Stimulated activated memory B cell treated with anti-CD40 and anti-IgM and Interleukin-4, amounts not matched to agents 10 μg/mL and 1 μg/mL and 100 μg/mL, for 72 hours (primary cell): Measurements from ENCODE around the gene PSME1.

ENCODE experiments used
- ATAC-seq: fragments of 150-1000 bp; cut with Tn5 transposase; 2 replicates; pipeline ENCODE4 v1.10.0; 2021
- H3K27ac Mint-ChIP-seq: one replicate; pipeline ENCODE4 v1.8.0; 2022; ENCODE audit warnings: mild to moderate bottlenecking, mixed read lengths
- H3K27me3 Mint-ChIP-seq: one replicate; pipeline ENCODE4 v1.8.0; 2022; ENCODE audit warnings: mixed read lengths
- H3K36me3 Mint-ChIP-seq: one replicate; pipeline ENCODE4 v1.8.0; 2022; ENCODE audit warnings: mixed read lengths
- H3K4me1 Mint-ChIP-seq: one replicate; pipeline ENCODE4 v1.8.0; 2022; ENCODE audit warnings: mixed read lengths
- H3K4me3 Mint-ChIP-seq: one replicate; pipeline ENCODE4 v1.8.0; 2022; ENCODE audit warnings: mild to moderate bottlenecking, moderate library complexity, mixed read lengths
- H3K9me3 Mint-ChIP-seq: one replicate; pipeline ENCODE4 v1.8.0; 2022; ENCODE audit warnings: mixed read lengths

Gene PSME1

DNA sequence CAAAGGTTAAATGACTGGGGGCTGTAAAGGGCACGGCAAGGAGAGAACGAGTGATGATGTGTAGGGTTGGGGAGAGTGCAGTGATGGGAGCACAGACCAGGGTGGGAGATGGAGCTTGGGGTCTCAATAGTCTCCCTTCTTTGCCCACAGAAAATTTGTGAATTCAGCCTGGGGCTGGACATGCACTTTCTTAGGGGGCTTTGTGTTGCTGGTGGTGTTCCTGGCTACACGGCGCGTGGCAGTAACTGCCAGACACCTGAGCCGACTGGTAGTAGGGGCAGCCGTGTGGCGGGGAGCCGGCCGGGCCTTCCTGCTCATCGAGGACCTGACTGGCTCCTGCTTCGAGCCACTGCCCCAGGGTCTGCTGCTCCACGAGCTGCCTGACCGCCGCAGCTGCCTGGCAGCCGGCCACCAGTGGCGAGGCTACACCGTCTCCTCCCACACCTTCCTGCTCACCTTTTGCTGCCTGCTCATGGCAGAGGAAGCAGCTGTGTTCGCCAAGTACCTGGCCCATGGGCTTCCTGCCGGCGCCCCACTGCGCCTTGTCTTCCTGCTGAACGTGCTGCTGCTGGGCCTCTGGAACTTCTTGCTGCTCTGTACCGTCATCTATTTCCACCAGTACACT, 3.8 kb upstream of the PSME1 start:
- no peak overlapping the region for H3K4me3 Mint-ChIP-seq
- ATAC-seq: no peak
- peaks cover 5% of the 10 kb centered on the region for H3K36me3 Mint-ChIP-seq
- H3K4me1 Mint-ChIP-seq: peaks cover 38% of the 10 kb centered on the region
- no peaks in the 10 kb centered on the region for H3K9me3 Mint-ChIP-seq
- peak overlapping the region; percentile 63 for H3K27ac Mint-ChIP-seq
- H3K27me3 Mint-ChIP-seq: no peaks in the 10 kb centered on the region

DNA sequence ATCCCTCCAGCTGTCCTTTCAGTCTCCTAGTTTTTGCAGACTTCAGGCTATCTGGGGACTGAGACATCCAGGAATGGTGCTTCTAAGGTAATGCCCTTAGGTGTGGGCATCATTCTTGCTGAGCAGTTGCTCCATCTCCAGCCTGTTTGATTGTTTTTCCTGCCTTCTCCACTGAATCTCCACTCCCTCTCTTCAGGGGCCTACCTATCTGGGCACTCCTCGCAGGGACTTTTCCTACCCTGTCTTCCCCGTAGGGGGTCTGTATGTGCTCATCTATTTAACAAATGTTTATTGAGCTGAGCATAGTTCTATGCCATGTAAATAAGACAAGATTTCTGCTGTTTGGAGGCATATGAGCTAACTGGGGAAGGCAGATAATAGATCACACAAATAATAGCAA, 3.0 kb upstream of the PSME1 start:
- no peaks in the 10 kb centered on the region for H3K27me3 Mint-ChIP-seq
- peaks cover 9% of the 10 kb centered on the region for H3K36me3 Mint-ChIP-seq
- peak overlapping the region; percentile 63 for H3K27ac Mint-ChIP-seq
- peaks cover 39% of the 10 kb centered on the region for H3K4me1 Mint-ChIP-seq
- ATAC-seq: no peak
- H3K4me3 Mint-ChIP-seq: no peak overlapping the region
- no peaks in the 10 kb centered on the region for H3K9me3 Mint-ChIP-seq

DNA sequence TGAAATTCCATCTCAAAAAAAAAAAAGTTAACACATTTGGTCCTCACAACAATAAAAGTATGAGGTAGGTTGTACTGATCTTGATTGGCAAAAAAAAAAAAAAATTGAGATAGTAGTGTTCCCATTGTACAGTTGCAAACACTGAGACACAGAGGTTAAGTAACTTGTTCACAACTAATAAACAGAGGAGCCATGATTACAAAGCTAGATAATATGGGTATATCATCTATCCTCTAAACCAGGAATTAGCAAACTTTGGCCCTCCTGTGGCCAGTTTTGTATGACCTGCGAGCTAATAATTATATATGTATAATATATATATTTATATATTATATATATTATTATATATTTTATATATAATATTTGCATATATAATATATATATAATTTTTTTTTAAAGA, 2.3 kb upstream of the PSME1 start:
- Mint-ChIP-seq H3K27ac (no peak overlapping the region), H3K9me3 (no peaks in the 10 kb centered on the region), H3K4me1 (peaks cover 43% of the 10 kb centered on the region), H3K27me3 (no peaks in the 10 kb centered on the region), H3K36me3 (peaks cover 16% of the 10 kb centered on the region), H3K4me3 (no peak overlapping the region)
- no peak for ATAC-seq

DNA sequence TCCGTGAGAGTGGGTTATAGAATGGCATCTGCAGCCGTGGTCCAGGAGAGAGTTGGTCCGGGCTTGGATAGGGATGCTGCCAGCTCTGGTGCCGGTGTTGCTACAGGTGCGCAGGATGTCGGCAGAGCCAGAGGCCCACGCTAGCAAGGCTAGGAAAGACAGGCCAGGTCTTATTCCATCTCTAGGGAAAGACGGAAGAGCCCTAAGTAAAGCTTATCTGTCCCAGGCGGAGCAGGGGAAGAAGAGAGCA, 485 bp upstream of the PSME1 start:
- peaks cover 25% of the 10 kb centered on the region for H3K36me3 Mint-ChIP-seq
- peaks cover 57% of the 10 kb centered on the region for H3K4me1 Mint-ChIP-seq
- peak overlapping the region; percentile 86 for H3K4me3 Mint-ChIP-seq
- H3K9me3 Mint-ChIP-seq: no peaks in the 10 kb centered on the region
- peak; percentile 11 for ATAC-seq
- peak overlapping the region; percentile 82 for H3K27ac Mint-ChIP-seq
- no peaks in the 10 kb centered on the region for H3K27me3 Mint-ChIP-seq

GRCh38 chr14:24136684-24137528, 912 bp downstream of the PSME1 start:
- Mint-ChIP-seq H3K27me3 (no peaks in the 10 kb centered on the region), H3K27ac (peak overlapping the region; percentile 82), H3K9me3 (no peaks in the 10 kb centered on the region), H3K4me1 (peaks cover 59% of the 10 kb centered on the region), H3K4me3 (peak overlapping the region; percentile 86), H3K36me3 (peaks cover 25% of the 10 kb centered on the region)
- no peak for ATAC-seq

GRCh38 chr14:24137529-24138395, 1.8 kb downstream of the PSME1 start:
- peak overlapping the region; percentile 82 for H3K27ac Mint-ChIP-seq
- H3K4me3 Mint-ChIP-seq: no peak overlapping the region

DNA sequence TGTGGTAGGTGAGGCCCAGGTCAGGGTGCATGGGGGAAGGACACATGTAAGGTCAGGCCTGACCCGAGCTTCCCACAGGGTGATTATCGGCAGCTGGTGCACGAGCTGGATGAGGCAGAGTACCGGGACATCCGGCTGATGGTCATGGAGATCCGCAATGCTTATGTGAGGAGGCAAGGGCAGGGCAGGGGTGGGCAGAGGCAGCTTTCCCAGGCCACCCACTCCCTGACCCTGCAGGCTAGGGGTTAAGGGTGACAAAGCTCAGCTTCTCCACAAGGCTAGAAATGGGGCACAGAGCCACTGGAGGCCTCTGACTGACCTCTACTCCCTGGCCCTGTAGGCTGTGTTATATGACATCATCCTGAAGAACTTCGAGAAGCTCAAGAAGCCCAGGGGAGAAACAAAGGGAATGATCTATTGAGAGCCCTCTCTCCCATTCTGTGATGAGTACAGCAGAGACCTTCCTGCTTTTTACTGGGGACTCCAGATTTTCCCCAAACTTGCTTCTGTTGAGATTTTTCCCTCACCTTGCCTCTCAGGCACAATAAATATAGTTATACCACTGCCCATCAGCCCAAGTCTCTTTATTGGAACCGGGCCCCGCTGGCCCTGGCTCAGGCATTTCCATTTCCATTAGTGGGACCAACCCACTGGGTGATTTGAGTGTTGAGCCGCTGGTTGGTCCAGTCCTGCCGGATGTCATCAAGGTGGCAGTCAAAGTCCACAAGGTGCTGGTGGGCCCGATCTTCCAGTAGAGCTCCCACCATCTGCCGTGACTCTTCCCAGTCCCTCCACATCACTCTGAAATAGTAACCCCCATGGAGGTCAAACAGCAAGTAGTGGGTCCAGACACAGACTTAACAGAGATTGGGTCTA, 2.6 kb downstream of the PSME1 start:
- Mint-ChIP-seq H3K4me3 (peak overlapping the region; percentile 59), H3K4me1 (peaks cover 54% of the 10 kb centered on the region), H3K9me3 (no peaks in the 10 kb centered on the region), H3K27ac (peak overlapping the region; percentile 7), H3K36me3 (peaks cover 36% of the 10 kb centered on the region), H3K27me3 (no peaks in the 10 kb centered on the region)
- no peak for ATAC-seq

More at GRCh38 chr14:24137529-24138395, 1.8 kb downstream of the PSME1 start:
- Mint-ChIP-seq H3K27me3 (no peaks in the 10 kb centered on the region), H3K4me1 (peaks cover 54% of the 10 kb centered on the region), H3K9me3 (no peaks in the 10 kb centered on the region), H3K36me3 (peaks cover 28% of the 10 kb centered on the region)
- ATAC-seq: no peak

DNA sequence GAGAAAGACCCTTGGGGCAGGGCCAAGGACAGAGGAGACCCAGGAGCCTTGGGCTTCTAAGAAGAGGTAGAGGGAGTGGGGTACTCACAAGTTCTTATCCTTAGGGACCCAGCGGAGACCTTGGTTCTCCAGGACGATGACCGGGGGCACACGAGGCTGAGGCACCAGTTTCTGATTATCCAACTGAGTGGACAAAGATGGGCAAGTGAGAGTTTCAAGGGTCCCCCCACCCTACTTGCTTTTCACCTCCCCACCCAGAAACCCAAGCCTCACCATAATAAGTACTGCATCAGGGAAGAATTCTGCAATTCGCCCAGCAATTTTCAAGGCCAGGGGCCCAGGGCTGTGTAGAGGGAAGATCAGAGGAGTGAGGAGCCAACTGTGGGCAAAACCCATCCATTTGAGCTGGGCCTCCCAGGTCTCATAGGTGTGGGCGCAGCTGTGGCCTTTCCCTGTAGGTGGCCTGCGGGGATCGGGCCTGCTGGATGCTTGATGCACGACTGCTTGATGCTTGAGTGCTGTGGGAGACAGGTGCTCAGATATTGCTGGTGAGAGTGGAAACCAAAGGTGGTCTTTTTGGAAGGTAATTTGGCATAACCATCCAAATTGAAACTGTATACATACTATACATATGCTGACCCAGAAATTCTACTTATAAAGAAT, 3.4 kb downstream of the PSME1 start:
- Mint-ChIP-seq H3K27me3 (no peaks in the 10 kb centered on the region), H3K27ac (peak overlapping the region; percentile 7), H3K36me3 (peaks cover 42% of the 10 kb centered on the region), H3K4me1 (peaks cover 60% of the 10 kb centered on the region), H3K9me3 (no peaks in the 10 kb centered on the region), H3K4me3 (peak overlapping the region; percentile 59)
- no peak for ATAC-seq

- H3K36me3 Mint-ChIP-seq: peaks cover 52% of the 10 kb centered on the region
- ATAC-seq: peak; percentile 96
- H3K4me3 Mint-ChIP-seq: peak within 1 kb of the TSS; percentile 92
- no peaks in the 10 kb centered on the region for H3K9me3 Mint-ChIP-seq
- H3K27ac Mint-ChIP-seq: peak within 1 kb of the TSS; percentile 82
- no peaks in the 10 kb centered on the region for H3K27me3 Mint-ChIP-seq
- H3K4me1 Mint-ChIP-seq: peaks cover 65% of the 10 kb centered on the region
Measured at GRCh38 chr14:24141097-24141880, 5.3 kb downstream of the PSME1 start, which contains the start of gene EMC9. TSS of gene EMC9 (minus strand) at chr14:24141591. CDS start at chr14:24141304, 287 bp downstream.

- H3K27me3 Mint-ChIP-seq: no peaks in the 10 kb centered on the region
- H3K9me3 Mint-ChIP-seq: no peaks in the 10 kb centered on the region
- no peak overlapping the region for H3K27ac Mint-ChIP-seq
- H3K36me3 Mint-ChIP-seq: peaks cover 38% of the 10 kb centered on the region
- no peak for ATAC-seq
- H3K4me3 Mint-ChIP-seq: no peak overlapping the region
- H3K4me1 Mint-ChIP-seq: peaks cover 55% of the 10 kb centered on the region
Measured at GRCh38 chr14:24143511-24143910, 7.5 kb downstream of the PSME1 start.

DNA sequence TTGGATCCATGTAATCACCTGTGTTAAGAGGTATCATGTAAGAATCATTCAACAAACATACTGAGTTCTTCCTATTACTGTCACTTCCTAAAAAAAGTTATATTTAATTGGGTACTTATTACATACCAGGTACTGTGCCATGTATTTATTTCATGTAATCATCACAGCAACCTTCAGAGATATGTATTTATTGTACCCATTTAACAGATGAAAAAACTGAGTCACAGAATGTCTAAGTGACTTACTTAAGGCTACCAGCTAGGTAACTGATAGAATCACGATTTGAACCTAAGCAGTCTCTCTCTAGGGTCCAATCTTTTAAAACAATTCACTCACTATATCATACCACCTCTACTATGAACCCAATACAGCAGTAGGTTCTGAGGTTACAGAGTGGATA, 8.5 kb downstream of the PSME1 start:
- Mint-ChIP-seq H3K27ac (no peak overlapping the region), H3K4me3 (no peak overlapping the region), H3K36me3 (peaks cover 32% of the 10 kb centered on the region), H3K9me3 (no peaks in the 10 kb centered on the region), H3K27me3 (no peaks in the 10 kb centered on the region), H3K4me1 (peaks cover 56% of the 10 kb centered on the region)
- ATAC-seq: no peak

DNA sequence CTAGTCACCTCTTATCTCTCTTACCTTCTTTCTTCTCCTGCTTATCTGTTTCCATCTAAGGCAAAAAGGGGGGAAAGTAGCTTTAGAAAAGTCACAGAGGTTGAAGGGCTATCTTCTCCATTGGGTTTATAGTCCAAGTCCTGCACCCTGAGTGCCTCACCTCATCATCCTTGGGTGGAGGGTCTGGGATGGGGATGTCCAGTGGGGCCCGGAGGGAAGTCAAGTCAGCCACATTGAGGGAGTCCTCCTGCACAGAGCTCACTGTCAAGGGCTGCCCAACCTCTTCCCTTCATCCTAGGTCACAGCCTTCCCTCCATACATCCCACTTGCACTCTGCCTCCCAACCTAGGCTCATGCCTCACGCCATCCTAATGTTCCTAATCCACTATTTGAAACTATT, 9.2 kb downstream of the PSME1 start:
- no peaks in the 10 kb centered on the region for H3K9me3 Mint-ChIP-seq
- no peak for ATAC-seq
- peak overlapping the region; percentile 90 for H3K4me3 Mint-ChIP-seq
- no peaks in the 10 kb centered on the region for H3K27me3 Mint-ChIP-seq
- H3K4me1 Mint-ChIP-seq: peaks cover 56% of the 10 kb centered on the region
- peak overlapping the region; percentile 83 for H3K27ac Mint-ChIP-seq
- H3K36me3 Mint-ChIP-seq: peaks cover 34% of the 10 kb centered on the region

- Mint-ChIP-seq H3K27me3 (no peaks in the 10 kb centered on the region), H3K36me3 (peaks cover 41% of the 10 kb centered on the region), H3K4me3 (peak overlapping the region; percentile 90), H3K27ac (peak overlapping the region; percentile 83), H3K4me1 (peaks cover 56% of the 10 kb centered on the region), H3K9me3 (no peaks in the 10 kb centered on the region)
- no peak for ATAC-seq
Measured at GRCh38 chr14:24145690-24146452, 9.9 kb downstream of the PSME1 start.
